Measurements from ENCODE around the gene PDXK.

PDXK gene

DNA sequence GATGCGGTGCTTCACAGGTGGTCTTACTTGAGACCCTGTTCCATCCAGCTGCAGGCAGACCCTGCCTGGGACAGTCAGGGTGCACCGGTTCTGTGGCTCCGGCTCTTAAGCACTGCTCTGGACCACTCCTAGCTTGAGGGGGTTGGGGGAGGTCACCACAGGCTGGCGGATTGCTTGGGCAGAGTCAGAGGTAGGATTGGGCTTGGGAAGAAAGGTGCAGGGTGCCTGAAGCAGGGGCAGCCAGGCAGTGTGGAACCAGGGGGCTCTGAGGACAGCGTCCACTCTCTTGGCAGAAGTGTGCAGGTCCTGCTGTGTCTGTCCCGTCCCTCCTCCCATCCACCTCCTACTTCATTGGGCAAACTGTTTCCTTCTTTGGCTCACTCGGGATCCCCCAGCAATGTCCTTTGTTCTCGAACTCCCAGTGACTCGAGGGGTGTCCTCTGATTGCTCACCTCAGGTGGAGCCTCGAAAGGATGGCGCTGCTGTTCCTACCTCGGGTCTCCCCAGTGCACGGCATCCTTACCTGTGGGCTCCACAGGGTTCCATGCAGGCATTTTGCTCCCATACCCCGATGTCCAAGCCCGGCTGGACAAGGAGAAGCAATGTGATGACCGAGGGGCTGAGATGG lies 1.7 kb downstream of the PDXK start (continued):
- TF ChIP-seq, protein P1, sequence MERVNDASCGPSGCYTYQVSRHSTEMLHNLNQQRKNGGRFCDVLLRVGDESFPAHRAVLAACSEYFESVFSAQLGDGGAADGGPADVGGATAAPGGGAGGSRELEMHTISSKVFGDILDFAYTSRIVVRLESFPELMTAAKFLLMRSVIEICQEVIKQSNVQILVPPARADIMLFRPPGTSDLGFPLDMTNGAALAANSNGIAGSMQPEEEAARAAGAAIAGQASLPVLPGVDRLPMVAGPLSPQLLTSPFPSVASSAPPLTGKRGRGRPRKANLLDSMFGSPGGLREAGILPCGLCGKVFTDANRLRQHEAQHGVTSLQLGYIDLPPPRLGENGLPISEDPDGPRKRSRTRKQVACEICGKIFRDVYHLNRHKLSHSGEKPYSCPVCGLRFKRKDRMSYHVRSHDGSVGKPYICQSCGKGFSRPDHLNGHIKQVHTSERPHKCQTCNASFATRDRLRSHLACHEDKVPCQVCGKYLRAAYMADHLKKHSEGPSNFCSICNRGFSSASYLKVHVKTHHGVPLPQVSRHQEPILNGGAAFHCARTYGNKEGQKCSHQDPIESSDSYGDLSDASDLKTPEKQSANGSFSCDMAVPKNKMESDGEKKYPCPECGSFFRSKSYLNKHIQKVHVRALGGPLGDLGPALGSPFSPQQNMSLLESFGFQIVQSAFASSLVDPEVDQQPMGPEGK (CRISPR knock-in tag; IDR thresholded peaks at IDR 0.05; ENCODE audit: borderline replicate concordance), result no peak
- TF ChIP-seq GLIS3 (CRISPR knock-in tag; IDR thresholded peaks at IDR 0.05), result no peak
- TF ChIP-seq SNAI2 (CRISPR knock-in tag; IDR thresholded peaks at IDR 0.05), result no peak
- TF ChIP-seq, protein P2, sequence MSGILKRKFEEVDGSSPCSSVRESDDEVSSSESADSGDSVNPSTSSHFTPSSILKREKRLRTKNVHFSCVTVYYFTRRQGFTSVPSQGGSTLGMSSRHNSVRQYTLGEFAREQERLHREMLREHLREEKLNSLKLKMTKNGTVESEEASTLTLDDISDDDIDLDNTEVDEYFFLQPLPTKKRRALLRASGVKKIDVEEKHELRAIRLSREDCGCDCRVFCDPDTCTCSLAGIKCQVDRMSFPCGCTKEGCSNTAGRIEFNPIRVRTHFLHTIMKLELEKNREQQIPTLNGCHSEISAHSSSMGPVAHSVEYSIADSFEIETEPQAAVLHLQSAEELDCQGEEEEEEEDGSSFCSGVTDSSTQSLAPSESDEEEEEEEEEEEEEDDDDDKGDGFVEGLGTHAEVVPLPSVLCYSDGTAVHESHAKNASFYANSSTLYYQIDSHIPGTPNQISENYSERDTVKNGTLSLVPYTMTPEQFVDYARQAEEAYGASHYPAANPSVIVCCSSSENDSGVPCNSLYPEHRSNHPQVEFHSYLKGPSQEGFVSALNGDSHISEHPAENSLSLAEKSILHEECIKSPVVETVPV (CRISPR knock-in tag; IDR thresholded peaks at IDR 0.05), result no peak

DNA sequence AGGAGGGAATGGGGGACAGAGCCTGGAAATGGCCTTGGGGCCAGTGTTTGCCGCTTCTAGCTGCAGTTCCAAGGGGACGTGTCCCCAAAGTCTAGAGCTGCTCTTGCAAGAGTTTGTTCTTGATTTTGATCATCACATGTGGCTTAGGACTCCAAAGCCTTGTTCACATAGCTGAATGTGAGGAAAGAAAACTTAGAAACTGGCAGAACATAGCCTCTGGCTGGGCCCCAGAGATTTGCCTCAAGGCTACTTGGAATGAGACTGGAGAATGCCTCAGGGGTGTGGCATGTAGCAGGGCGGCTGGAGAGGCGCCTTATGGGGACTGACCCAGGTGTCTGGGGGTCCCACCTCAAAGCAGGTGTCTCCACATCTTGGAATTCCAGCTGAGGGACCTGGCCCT lies 2.3 kb downstream of the PDXK start:
- no peak for ATAC-seq
- TF ChIP-seq BACH2 (CRISPR knock-in tag; IDR thresholded peaks at IDR 0.05; ENCODE audit: borderline replicate concordance), result no peak
- TF ChIP-seq, protein P3, sequence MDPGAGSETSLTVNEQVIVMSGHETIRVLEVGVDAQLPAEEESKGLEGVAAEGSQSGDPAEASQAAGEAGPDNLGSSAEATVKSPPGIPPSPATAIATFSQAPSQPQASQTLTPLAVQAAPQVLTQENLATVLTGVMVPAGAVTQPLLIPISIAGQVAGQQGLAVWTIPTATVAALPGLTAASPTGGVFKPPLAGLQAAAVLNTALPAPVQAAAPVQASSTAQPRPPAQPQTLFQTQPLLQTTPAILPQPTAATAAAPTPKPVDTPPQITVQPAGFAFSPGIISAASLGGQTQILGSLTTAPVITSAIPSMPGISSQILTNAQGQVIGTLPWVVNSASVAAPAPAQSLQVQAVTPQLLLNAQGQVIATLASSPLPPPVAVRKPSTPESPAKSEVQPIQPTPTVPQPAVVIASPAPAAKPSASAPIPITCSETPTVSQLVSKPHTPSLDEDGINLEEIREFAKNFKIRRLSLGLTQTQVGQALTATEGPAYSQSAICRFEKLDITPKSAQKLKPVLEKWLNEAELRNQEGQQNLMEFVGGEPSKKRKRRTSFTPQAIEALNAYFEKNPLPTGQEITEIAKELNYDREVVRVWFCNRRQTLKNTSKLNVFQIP (CRISPR knock-in tag; IDR thresholded peaks at IDR 0.05; ENCODE audit: borderline replicate concordance, low read depth), result no peak
- TF ChIP-seq CSDC2 (CRISPR knock-in tag; IDR thresholded peaks at IDR 0.05), result no peak
- TF ChIP-seq, protein P2 (CRISPR knock-in tag; IDR thresholded peaks at IDR 0.05), result no peak
- TF ChIP-seq, protein P4, sequence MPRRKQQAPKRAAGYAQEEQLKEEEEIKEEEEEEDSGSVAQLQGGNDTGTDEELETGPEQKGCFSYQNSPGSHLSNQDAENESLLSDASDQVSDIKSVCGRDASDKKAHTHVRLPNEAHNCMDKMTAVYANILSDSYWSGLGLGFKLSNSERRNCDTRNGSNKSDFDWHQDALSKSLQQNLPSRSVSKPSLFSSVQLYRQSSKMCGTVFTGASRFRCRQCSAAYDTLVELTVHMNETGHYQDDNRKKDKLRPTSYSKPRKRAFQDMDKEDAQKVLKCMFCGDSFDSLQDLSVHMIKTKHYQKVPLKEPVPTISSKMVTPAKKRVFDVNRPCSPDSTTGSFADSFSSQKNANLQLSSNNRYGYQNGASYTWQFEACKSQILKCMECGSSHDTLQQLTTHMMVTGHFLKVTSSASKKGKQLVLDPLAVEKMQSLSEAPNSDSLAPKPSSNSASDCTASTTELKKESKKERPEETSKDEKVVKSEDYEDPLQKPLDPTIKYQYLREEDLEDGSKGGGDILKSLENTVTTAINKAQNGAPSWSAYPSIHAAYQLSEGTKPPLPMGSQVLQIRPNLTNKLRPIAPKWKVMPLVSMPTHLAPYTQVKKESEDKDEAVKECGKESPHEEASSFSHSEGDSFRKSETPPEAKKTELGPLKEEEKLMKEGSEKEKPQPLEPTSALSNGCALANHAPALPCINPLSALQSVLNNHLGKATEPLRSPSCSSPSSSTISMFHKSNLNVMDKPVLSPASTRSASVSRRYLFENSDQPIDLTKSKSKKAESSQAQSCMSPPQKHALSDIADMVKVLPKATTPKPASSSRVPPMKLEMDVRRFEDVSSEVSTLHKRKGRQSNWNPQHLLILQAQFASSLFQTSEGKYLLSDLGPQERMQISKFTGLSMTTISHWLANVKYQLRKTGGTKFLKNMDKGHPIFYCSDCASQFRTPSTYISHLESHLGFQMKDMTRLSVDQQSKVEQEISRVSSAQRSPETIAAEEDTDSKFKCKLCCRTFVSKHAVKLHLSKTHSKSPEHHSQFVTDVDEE (CRISPR knock-in tag; IDR thresholded peaks at IDR 0.05), result no peak
- TF ChIP-seq OSR1 (CRISPR knock-in tag; IDR thresholded peaks at IDR 0.05), result no peak
- no peak for TF ChIP-seq SNAI2 (CRISPR knock-in tag; IDR thresholded peaks at IDR 0.05)
- no peak for TF ChIP-seq ZNF565 (CRISPR knock-in tag; conservative IDR thresholded peaks at IDR 0.05; ENCODE audit: low read depth)
- TF ChIP-seq TOX (CRISPR knock-in tag; IDR thresholded peaks at IDR 0.05; ENCODE audit: borderline replicate concordance), result no peak
- TF ChIP-seq RARB (CRISPR knock-in tag; IDR thresholded peaks at IDR 0.05), result no peak
- no peak for TF ChIP-seq ZFP3 (CRISPR knock-in tag; IDR thresholded peaks at IDR 0.05)
- no peak for TF ChIP-seq PPARA (CRISPR knock-in tag; IDR thresholded peaks at IDR 0.05; ENCODE audit: borderline replicate concordance)
- TF ChIP-seq ESRRG (CRISPR knock-in tag; IDR thresholded peaks at IDR 0.05), result no peak
- TF ChIP-seq GLIS3 (CRISPR knock-in tag; IDR thresholded peaks at IDR 0.05), result no peak
- TF ChIP-seq TCF4 (CRISPR knock-in tag; IDR thresholded peaks at IDR 0.05; ENCODE audit: borderline replicate concordance), result no peak

DNA sequence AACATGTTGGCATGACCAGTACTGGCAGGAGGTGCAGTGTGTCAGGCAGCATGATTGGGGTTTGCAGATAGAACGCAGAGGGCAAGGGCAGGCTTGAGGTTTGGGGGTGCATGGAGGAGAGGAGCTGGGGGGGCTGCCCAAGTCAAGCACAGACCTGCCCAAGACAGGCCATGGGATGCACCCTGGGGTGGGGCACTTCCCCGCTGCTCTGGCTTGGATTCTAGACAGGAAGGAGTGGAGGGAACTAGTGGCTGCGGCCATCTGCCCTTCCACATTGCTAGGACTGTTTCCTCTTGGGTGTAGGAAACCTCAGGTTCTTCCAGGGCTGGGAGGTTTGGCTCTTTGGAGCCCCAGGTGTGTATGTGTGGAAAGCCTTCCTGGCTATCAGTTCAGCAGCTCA lies 3.0 kb downstream of the PDXK start:
- TF ChIP-seq ARNTL (CRISPR knock-in tag; IDR thresholded peaks at IDR 0.05; ENCODE audit: borderline replicate concordance, low read depth), result no peak
- TF ChIP-seq ZFP30 (CRISPR knock-in tag; IDR thresholded peaks at IDR 0.05), result no peak
- ATAC-seq, result no peak

DNA sequence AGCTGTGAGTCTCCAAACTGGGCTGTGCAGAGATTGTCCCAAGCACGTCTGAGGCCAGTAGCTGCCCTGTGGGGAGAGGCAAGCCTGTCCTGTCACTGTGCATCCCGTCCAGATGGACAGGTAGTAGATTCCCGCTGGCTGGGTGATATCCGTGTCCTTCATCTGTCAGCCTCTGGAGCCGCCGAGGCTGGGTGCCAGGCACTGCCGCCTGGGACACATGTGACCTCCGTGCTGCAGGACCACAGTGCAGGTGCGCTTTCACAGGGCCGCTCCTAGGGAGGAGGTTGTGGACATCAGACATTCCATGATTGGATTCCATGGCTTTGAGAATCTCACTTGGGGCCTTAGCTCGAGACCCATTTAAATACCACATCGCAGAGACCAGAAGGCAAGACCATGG lies 4.7 kb downstream of the PDXK start:
- TF ChIP-seq ZC3H10 (CRISPR knock-in tag; IDR thresholded peaks at IDR 0.05), result no peak
- no peak for TF ChIP-seq ARNTL (CRISPR knock-in tag; IDR thresholded peaks at IDR 0.05; ENCODE audit: borderline replicate concordance, low read depth)
- no peak for TF ChIP-seq RARB (CRISPR knock-in tag; IDR thresholded peaks at IDR 0.05)
- no peak for TF ChIP-seq ZNF565 (CRISPR knock-in tag; conservative IDR thresholded peaks at IDR 0.05; ENCODE audit: low read depth)
- TF ChIP-seq, protein P2 (CRISPR knock-in tag; IDR thresholded peaks at IDR 0.05), result no peak
- TF ChIP-seq OSR1 (CRISPR knock-in tag; IDR thresholded peaks at IDR 0.05), result no peak
- TF ChIP-seq ZNF8 (CRISPR knock-in tag; IDR thresholded peaks at IDR 0.05), result no peak
- TF ChIP-seq, protein P5, sequence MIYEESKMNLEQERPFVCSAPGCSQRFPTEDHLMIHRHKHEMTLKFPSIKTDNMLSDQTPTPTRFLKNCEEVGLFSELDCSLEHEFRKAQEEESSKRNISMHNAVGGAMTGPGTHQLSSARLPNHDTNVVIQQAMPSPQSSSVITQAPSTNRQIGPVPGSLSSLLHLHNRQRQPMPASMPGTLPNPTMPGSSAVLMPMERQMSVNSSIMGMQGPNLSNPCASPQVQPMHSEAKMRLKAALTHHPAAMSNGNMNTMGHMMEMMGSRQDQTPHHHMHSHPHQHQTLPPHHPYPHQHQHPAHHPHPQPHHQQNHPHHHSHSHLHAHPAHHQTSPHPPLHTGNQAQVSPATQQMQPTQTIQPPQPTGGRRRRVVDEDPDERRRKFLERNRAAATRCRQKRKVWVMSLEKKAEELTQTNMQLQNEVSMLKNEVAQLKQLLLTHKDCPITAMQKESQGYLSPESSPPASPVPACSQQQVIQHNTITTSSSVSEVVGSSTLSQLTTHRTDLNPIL (CRISPR knock-in tag; IDR thresholded peaks at IDR 0.05; ENCODE audit: low read depth), result no peak
- no peak for ATAC-seq

All from SK-N-SH treated with all-trans-retinoic acid at 6 μM for 48 hours (cell line).